GM23338 (cell line): Measurements from ENCODE around the gene RELN. TPM values are rescaled to one million over a fixed set of nuclear protein-coding genes. Genes with fewer than 3 reads are reported as not detected.

Experiments
- ATAC-seq: fragments of 200-7000 bp; cut with Tn5 transposase; 3 replicates; pipeline ENCODE4 v1.9.1; 2020
- DNase-seq: peaks from one replicate; pipeline ENCODE4 v3.0.0-alpha.2; 2015; ENCODE audit warnings: low spot score
- H2AFZ ChIP-seq: fragments of 200-600 bp; sonication (generic); 2 replicates; pipeline ENCODE4 v1.8.0; 2016; ENCODE audit warnings: antibody characterized with exemption, mild to moderate bottlenecking, moderate library complexity
- H3F3A ChIP-seq: fragments of 200-600 bp; sonication (generic); replicated peaks from 2 replicates; pipeline ENCODE4 v1.8.0; 2017; ENCODE audit warnings: antibody characterized with exemption, mixed run types, low read depth
- H3K27ac ChIP-seq: fragments of 200-600 bp; sonication (generic); 2 replicates; pipeline ENCODE4 v1.6.1; 2016; ENCODE audit warnings: low read depth
- H3K27me3 ChIP-seq: fragments of 200-600 bp; sonication (generic); 2 replicates; pipeline ENCODE4 v1.8.0; 2016; ENCODE audit warnings: mild to moderate bottlenecking, mixed run types, moderate library complexity; ENCODE audit not compliant: insufficient read depth
- H3K36me3 ChIP-seq: fragments of 200-600 bp; sonication (generic); 2 replicates; pipeline ENCODE4 v1.8.0; 2016; ENCODE audit warnings: mild to moderate bottlenecking; ENCODE audit not compliant: insufficient read depth
- H3K4me1 ChIP-seq: fragments of 200-600 bp; sonication (generic); 2 replicates; pipeline ENCODE4 v1.8.0; 2016; ENCODE audit warnings: mild to moderate bottlenecking, moderate library complexity; ENCODE audit not compliant: insufficient read depth
- H3K4me2 ChIP-seq: fragments of 200-600 bp; sonication (generic); 2 replicates; pipeline ENCODE4 v1.7.1; 2017; ENCODE audit warnings: mixed run types
- H3K4me3 ChIP-seq: fragments of 200-600 bp; sonication (generic); 2 replicates; pipeline ENCODE4 v1.6.1; 2016; ENCODE audit warnings: mixed run types
- H3K79me2 ChIP-seq: fragments of 200-600 bp; sonication (generic); replicated peaks from 2 replicates; pipeline ENCODE4 v1.8.0; 2017; ENCODE audit warnings: mild to moderate bottlenecking; ENCODE audit not compliant: insufficient read depth
- H3K9me2 ChIP-seq: fragments of 200-600 bp; sonication (generic); 2 replicates; pipeline ENCODE4 v1.8.0; 2017; ENCODE audit not compliant: insufficient read depth
- H4K20me1 ChIP-seq: fragments of 200-600 bp; sonication (generic); replicated peaks from 2 replicates; pipeline ENCODE4 v1.8.0; 2017; ENCODE audit warnings: mild to moderate bottlenecking; ENCODE audit not compliant: insufficient read depth
- H3K27ac Mint-ChIP-seq: 2 replicates; pipeline ENCODE4 v1.8.0; 2020; ENCODE audit warnings: inconsistent platforms, mild to moderate bottlenecking, moderate library complexity, mixed read lengths
- H3K27me3 Mint-ChIP-seq: 3 replicates; pipeline ENCODE4 v1.8.0; 2022; ENCODE audit warnings: low read depth, mild to moderate bottlenecking, moderate library complexity, mixed read lengths, inconsistent platforms; ENCODE audit not compliant: insufficient read depth, poor library complexity
- H3K36me3 Mint-ChIP-seq: 3 replicates; pipeline ENCODE4 v1.8.0; 2021; ENCODE audit warnings: low read depth, mild to moderate bottlenecking, inconsistent platforms, moderate library complexity, mixed read lengths
- H3K4me1 Mint-ChIP-seq: 3 replicates; pipeline ENCODE4 v1.8.0; 2020; ENCODE audit warnings: mild to moderate bottlenecking, inconsistent platforms, mixed read lengths
- H3K4me3 Mint-ChIP-seq: 3 replicates; pipeline ENCODE4 v1.8.0; 2021; ENCODE audit warnings: moderate library complexity, mild to moderate bottlenecking, inconsistent platforms, mixed read lengths
- H3K9me3 Mint-ChIP-seq: 3 replicates; pipeline ENCODE4 v1.8.0; 2020; ENCODE audit warnings: moderate library complexity, mild to moderate bottlenecking, inconsistent platforms, mixed read lengths
- CREB1 ChIP-seq: fragments of 250-450 bp; sonication (Bioruptor Pico); IDR thresholded peaks from 2 replicates; pipeline ENCODE4 v1.5.0; 2020; ENCODE audit warnings: low read depth, mild to moderate bottlenecking, moderate library complexity
- ETS1 ChIP-seq: IDR thresholded peaks from 2 replicates; pipeline ENCODE4 v1.6.1; 2016; ENCODE audit warnings: antibody characterized with exemption
- EZH2 ChIP-seq: fragments of 200-600 bp; sonication (generic); IDR thresholded peaks from one replicate; pipeline ENCODE4 v1.8.0; 2017; ENCODE audit warnings: antibody characterized with exemption, mild to moderate bottlenecking, low read depth; ENCODE audit not compliant: unreplicated experiment
- EZH2phosphoT487 ChIP-seq: fragments of 200-600 bp; sonication (generic); IDR thresholded peaks from one replicate; pipeline ENCODE4 v1.8.1; 2018; ENCODE audit warnings: antibody characterized with exemption; ENCODE audit not compliant: unreplicated experiment
- JUNB ChIP-seq: IDR thresholded peaks from one replicate; pipeline ENCODE4 v1.6.1; 2016; ENCODE audit warnings: antibody characterized with exemption; ENCODE audit not compliant: unreplicated experiment
- NANOG ChIP-seq: IDR thresholded peaks from 2 replicates; pipeline ENCODE4 v1.6.1; 2016; ENCODE audit warnings: antibody characterized with exemption, borderline replicate concordance
- POLR2AphosphoS5 ChIP-seq: IDR thresholded peaks from 2 replicates; pipeline ENCODE4 v1.6.1; 2016; ENCODE audit warnings: antibody characterized with exemption, low read depth
- REST ChIP-seq: IDR thresholded peaks from one replicate; pipeline ENCODE4 v1.6.1; 2018; ENCODE audit warnings: antibody characterized with exemption; ENCODE audit not compliant: unreplicated experiment
- STAT1 ChIP-seq: IDR thresholded peaks from one replicate; pipeline ENCODE4 v1.6.1; 2016; ENCODE audit warnings: antibody characterized with exemption; ENCODE audit not compliant: unreplicated experiment
- ZNF114 ChIP-seq: fragments of 250-450 bp; sonication (Bioruptor Pico); IDR thresholded peaks from 2 replicates; pipeline ENCODE4 v1.5.0; 2020; ENCODE audit warnings: mild to moderate bottlenecking, moderate library complexity
- ZNF331 ChIP-seq: fragments of 250-450 bp; sonication (Bioruptor Pico); IDR thresholded peaks from 2 replicates; pipeline ENCODE4 v1.5.0; 2020; ENCODE audit warnings: low read depth, mild to moderate bottlenecking, moderate library complexity
- polyA plus RNA-seq: library from polyadenylated mRNA; unstranded; fragments of >200 nt; fragmentation: Nextera tagmentation; extraction: Ambion mirVana; gene quantifications from 2 replicates; pipeline ENCODE4 v1.2.1, GENCODE V29; 2016
- total RNA-seq: library from RNA; depleted of rRNA; stranded (reverse); fragments of >200 nt; shearing (Covaris generic); gene quantifications from 2 replicates; pipeline ENCODE4 v1.2.3, GENCODE V29; 2014
- TF ChIP-seq, protein P1 (sequence below), 2 experiments: fragments of 200-600 bp in 1 of 2; sonication (generic) in 1 of 2; conservative IDR thresholded peaks; 2 replicates each; pipeline versions ENCODE4 v1.5.1 to v1.6.1; 2016 to 2017; ENCODE audit warnings: antibody characterized with exemption in 2 of 2, low read depth in 2 of 2, mild to moderate bottlenecking in 2 of 2, moderate library complexity in 1 of 2
- TF ChIP-seq, protein P2 (sequence below): fragments of 250-450 bp; sonication (Bioruptor Pico); IDR thresholded peaks from 2 replicates; pipeline ENCODE4 v1.5.0; 2020; ENCODE audit warnings: mild to moderate bottlenecking, moderate library complexity

Gene RELN
- total and polyA plus RNA-seq, 2 experiments from 2014 or later = 0.10 to 0.76 TPM

DNA sequence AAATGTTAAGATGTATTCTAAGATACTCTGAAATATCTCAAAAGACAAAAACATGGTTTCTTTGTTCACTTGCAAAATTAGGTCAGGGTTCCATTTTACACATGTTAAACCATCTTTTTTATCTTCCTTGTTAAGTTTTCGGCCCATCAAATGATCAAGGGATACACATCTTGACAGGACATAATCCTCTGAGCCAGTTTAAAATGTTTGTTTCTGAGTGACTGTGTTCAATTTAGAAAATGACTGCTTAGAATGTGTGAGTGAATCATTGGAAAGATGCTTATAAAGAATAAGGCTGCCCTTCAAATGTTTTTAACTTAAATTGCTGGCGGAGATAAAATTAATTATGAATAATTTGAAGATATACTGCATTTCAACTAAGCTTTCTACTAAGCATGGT lies 447.5 kb downstream of the RELN start:
- H3K36me3 Mint-ChIP-seq = no peaks in the 10 kb centered on the region
- Histone ChIP-seq H3K9me2 (no peaks in the 10 kb centered on the region), H4K20me1 (no peaks in the 10 kb centered on the region), H3F3A (no peaks in the 10 kb centered on the region), H3K79me2 (no peaks in the 10 kb centered on the region), H3K4me2 (no peak overlapping the region), H3K27me3 (no peaks in the 10 kb centered on the region), H2AFZ (no peak overlapping the region), H3K4me3 (no peak overlapping the region), H3K4me1 (no peaks in the 10 kb centered on the region), H3K27ac (no peak overlapping the region), H3K36me3 (no peaks in the 10 kb centered on the region)
- no peaks in the 10 kb centered on the region for H3K9me3 Mint-ChIP-seq
- no peak for DNase-seq
- no peak for TF ChIP-seq POLR2AphosphoS5
- TF ChIP-seq EZH2 = no peak
- TF ChIP-seq ZNF331 = no peak
- no peak for TF ChIP-seq ETS1
- TF ChIP-seq, protein P1, sequence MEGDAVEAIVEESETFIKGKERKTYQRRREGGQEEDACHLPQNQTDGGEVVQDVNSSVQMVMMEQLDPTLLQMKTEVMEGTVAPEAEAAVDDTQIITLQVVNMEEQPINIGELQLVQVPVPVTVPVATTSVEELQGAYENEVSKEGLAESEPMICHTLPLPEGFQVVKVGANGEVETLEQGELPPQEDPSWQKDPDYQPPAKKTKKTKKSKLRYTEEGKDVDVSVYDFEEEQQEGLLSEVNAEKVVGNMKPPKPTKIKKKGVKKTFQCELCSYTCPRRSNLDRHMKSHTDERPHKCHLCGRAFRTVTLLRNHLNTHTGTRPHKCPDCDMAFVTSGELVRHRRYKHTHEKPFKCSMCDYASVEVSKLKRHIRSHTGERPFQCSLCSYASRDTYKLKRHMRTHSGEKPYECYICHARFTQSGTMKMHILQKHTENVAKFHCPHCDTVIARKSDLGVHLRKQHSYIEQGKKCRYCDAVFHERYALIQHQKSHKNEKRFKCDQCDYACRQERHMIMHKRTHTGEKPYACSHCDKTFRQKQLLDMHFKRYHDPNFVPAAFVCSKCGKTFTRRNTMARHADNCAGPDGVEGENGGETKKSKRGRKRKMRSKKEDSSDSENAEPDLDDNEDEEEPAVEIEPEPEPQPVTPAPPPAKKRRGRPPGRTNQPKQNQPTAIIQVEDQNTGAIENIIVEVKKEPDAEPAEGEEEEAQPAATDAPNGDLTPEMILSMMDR (conservative IDR thresholded peaks at IDR 0.05; ENCODE audit: low read depth in 2 of 2) = no peak
- TF ChIP-seq REST = no peak
- TF ChIP-seq JUNB = no peak
- TF ChIP-seq NANOG = no peak
- TF ChIP-seq CREB1 = no peak
- TF ChIP-seq, protein P2, sequence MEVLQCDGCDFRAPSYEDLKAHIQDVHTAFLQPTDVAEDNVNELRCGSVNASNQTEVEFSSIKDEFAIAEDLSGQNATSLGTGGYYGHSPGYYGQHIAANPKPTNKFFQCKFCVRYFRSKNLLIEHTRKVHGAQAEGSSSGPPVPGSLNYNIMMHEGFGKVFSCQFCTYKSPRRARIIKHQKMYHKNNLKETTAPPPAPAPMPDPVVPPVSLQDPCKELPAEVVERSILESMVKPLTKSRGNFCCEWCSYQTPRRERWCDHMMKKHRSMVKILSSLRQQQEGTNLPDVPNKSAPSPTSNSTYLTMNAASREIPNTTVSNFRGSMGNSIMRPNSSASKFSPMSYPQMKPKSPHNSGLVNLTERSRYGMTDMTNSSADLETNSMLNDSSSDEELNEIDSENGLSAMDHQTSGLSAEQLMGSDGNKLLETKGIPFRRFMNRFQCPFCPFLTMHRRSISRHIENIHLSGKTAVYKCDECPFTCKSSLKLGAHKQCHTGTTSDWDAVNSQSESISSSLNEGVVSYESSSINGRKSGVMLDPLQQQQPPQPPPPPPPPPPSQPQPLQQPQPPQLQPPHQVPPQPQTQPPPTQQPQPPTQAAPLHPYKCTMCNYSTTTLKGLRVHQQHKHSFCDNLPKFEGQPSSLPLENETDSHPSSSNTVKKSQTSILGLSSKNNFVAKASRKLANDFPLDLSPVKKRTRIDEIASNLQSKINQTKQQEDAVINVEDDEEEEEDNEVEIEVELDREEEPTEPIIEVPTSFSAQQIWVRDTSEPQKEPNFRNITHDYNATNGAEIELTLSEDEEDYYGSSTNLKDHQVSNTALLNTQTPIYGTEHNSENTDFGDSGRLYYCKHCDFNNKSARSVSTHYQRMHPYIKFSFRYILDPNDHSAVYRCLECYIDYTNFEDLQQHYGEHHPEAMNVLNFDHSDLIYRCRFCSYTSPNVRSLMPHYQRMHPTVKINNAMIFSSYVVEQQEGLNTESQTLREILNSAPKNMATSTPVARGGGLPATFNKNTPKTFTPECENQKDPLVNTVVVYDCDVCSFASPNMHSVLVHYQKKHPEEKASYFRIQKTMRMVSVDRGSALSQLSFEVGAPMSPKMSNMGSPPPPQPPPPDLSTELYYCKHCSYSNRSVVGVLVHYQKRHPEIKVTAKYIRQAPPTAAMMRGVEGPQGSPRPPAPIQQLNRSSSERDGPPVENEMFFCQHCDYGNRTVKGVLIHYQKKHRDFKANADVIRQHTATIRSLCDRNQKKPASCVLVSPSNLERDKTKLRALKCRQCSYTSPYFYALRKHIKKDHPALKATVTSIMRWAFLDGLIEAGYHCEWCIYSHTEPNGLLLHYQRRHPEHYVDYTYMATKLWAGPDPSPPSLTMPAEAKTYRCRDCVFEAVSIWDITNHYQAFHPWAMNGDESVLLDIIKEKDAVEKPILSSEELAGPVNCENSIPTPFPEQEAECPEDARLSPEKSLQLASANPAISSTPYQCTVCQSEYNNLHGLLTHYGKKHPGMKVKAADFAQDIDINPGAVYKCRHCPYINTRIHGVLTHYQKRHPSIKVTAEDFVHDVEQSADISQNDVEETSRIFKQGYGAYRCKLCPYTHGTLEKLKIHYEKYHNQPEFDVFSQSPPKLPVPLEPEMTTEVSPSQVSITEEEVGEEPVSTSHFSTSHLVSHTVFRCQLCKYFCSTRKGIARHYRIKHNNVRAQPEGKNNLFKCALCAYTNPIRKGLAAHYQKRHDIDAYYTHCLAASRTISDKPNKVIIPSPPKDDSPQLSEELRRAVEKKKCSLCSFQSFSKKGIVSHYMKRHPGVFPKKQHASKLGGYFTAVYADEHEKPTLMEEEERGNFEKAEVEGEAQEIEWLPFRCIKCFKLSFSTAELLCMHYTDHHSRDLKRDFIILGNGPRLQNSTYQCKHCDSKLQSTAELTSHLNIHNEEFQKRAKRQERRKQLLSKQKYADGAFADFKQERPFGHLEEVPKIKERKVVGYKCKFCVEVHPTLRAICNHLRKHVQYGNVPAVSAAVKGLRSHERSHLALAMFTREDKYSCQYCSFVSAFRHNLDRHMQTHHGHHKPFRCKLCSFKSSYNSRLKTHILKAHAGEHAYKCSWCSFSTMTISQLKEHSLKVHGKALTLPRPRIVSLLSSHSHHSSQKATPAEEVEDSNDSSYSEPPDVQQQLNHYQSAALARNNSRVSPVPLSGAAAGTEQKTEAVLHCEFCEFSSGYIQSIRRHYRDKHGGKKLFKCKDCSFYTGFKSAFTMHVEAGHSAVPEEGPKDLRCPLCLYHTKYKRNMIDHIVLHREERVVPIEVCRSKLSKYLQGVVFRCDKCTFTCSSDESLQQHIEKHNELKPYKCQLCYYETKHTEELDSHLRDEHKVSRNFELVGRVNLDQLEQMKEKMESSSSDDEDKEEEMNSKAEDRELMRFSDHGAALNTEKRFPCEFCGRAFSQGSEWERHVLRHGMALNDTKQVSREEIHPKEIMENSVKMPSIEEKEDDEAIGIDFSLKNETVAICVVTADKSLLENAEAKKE (CRISPR knock-in tag) = no peak
- TF ChIP-seq ZNF114 (CRISPR knock-in tag) = no peak
- TF ChIP-seq STAT1 = no peak
- no peak for TF ChIP-seq EZH2phosphoT487
- H3K4me3 Mint-ChIP-seq = no peak overlapping the region
- H3K4me1 Mint-ChIP-seq = no peaks in the 10 kb centered on the region
- ATAC-seq = no peak
- no peak overlapping the region for H3K27ac Mint-ChIP-seq
- no peaks in the 10 kb centered on the region for H3K27me3 Mint-ChIP-seq
